ENCODE results near the gene FCHO2. TPM values are rescaled to one million over a fixed set of nuclear protein-coding genes. Genes with fewer than 3 reads are reported as not detected.

The FCHO2 gene
- total and polyA plus RNA-seq, 2 of the 8 experiments (the other 6 are each of a cell fraction or from before 2014, with no cell fraction given), result 4.3 to 15.7 TPM

DNA sequence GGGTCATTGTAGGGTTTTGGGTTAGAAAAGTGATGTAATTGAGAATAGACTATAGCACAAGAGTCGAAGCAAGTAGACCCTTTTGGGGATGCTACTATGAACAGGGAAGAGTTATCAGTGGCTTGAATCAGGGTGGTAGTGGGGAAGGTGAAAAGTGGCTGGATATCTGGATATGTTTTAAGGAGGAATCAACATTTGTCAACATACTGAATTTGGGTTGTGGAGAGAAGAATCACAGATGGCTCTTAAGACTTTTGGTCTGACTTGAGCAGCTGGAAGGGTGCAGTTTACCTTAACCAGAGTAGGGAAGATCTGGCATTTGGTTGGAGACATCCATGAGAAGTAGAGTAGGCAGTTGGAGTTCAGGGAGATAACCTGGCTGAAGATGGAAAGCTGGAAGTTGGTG is 38.5 kb upstream of the FCHO2 start:
- POLR2A ChIA-PET (ENCODE audit: partially characterized antibody), result interaction anchor here (0.7 to 1.5 kb wide), 8 partner anchors 9 to 569 kb away, joined by 3 to 4 read pairs (median 3); no protein-coding TSS in a partner anchor
- Histone ChIP-seq H2AK5ac (ENCODE audit: low read depth, low read length) (no peak overlapping the region), H3K79me2 (ENCODE audit: control insufficient read depth in 1 of 2, insufficient read depth in 2 of 2, low read length in 2 of 2) (no peaks in the 10 kb centered on the region), H3K56ac (replicated peaks; ENCODE audit: insufficient read length, low read depth, low read length) (no peak overlapping the region), H3K23me2 (ENCODE audit: low read depth, low read length) (no peaks in the 10 kb centered on the region; the same call in 1 of the 2 replicates), H3K27ac (ENCODE audit: low read depth, low read length) (no peak overlapping the region), H2AFZ (ENCODE audit: low read length) (no peak overlapping the region), H3K9ac (replicated peaks in 1 of 4; ENCODE audit: extremely low read depth in 1 of 4, low read depth in 3 of 4, low read length in 3 of 4) (no peak overlapping the region), H3K14ac (ENCODE audit: insufficient read length) (no peak overlapping the region), H2BK120ac (replicated peaks; ENCODE audit: low read depth, low read length) (no peak overlapping the region), H3K79me1 (ENCODE audit: low read depth, low read length) (no peaks in the 10 kb centered on the region), H3K4ac (replicated peaks; ENCODE audit: insufficient read length, low read depth, low read length) (no peak overlapping the region), H2BK20ac (ENCODE audit: low read length) (no peak overlapping the region), H2BK15ac (ENCODE audit: low read length) (no peak overlapping the region), H3K36me3 (ENCODE audit: control insufficient read depth in 2 of 4, insufficient read depth in 4 of 4, low read length in 3 of 4) (no peaks in the 10 kb centered on the region), H2BK12ac (ENCODE audit: low read depth, low read length) (no peak overlapping the region), H3K4me1 (replicated peaks in 1 of 4; ENCODE audit: control insufficient read depth in 3 of 4, insufficient read depth in 4 of 4, low read length in 3 of 4) (peaks cover 0 to 4% (median 0%) of the 10 kb centered on the region in 4 experiments; a peak in 1 of 7 replicates), H3K4me3 (ENCODE audit: extremely low read depth in 1 of 4, insufficient read depth in 2 of 4, low read depth in 3 of 4, low read length in 4 of 4) (no peak overlapping the region), H3K9me3 (ENCODE audit: insufficient read depth in 2 of 2, low read depth in 1 of 2, low read length in 1 of 2) (no peaks in the 10 kb centered on the region), H2BK5ac (ENCODE audit: low read depth, low read length) (no peak overlapping the region), H3K4me2 (ENCODE audit: insufficient read depth in 1 of 2, low read depth in 2 of 2, low read length in 2 of 2) (no peak overlapping the region), H4K20me1 (replicated peaks in 1 of 2; ENCODE audit: control insufficient read depth in 1 of 2, insufficient read depth in 2 of 2, low read length in 2 of 2) (no peaks in the 10 kb centered on the region), H3K27me3 (replicated peaks in 1 of 4; ENCODE audit: control insufficient read depth in 3 of 4, extremely low read depth in 1 of 4, insufficient read depth in 3 of 4, low read length in 3 of 4) (no peaks in the 10 kb centered on the region), H4K91ac (replicated peaks; ENCODE audit: insufficient read length, low read length) (no peak overlapping the region), H3K23ac (ENCODE audit: insufficient read length) (no peak overlapping the region), H4K8ac (ENCODE audit: extremely low read depth, insufficient read depth, low read length) (no peak overlapping the region), H3K18ac (ENCODE audit: extremely low read depth, low read length) (no peak overlapping the region), H4K5ac (ENCODE audit: insufficient read length, low read depth, low read length) (no peak overlapping the region)
- CTCF ChIA-PET (ENCODE audit: partially characterized antibody), result interaction anchor here (1.3 to 1.4 kb wide), 3 partner anchors 253 to 308 kb away, joined by 4 to 6 read pairs (median 4); no protein-coding TSS in a partner anchor
- no peak for FAIRE-seq
- no peak for DNase-seq (ENCODE audit: low read depth in 1 of 2, low spot score in 2 of 2)
- 100% methylated on average over 1 of the region's 1 CpG; no CpG with 5 or more reads in 1 of the 2 experiments for WGBS, 2 experiments (ENCODE audit: extremely low coverage in 1 of 2, insufficient coverage in 1 of 2, insufficient read length in 1 of 2, insufficient replicate concordance in 2 of 2, low coverage in 1 of 2, low lambda C conversion rate in 2 of 2, missing lambda C conversion rate in 1 of 2)
